ENCODE data around the gene ATP5F1B. TPM values are rescaled to one million over a fixed set of nuclear protein-coding genes. Genes with fewer than 3 reads are reported as not detected.

The ATP5F1B gene
- total and polyA plus RNA-seq, 2 of the 13 experiments (the other 11 are each of a cell fraction or from before 2014, with no cell fraction given), result 1,051 to 1,180 TPM

DNA sequence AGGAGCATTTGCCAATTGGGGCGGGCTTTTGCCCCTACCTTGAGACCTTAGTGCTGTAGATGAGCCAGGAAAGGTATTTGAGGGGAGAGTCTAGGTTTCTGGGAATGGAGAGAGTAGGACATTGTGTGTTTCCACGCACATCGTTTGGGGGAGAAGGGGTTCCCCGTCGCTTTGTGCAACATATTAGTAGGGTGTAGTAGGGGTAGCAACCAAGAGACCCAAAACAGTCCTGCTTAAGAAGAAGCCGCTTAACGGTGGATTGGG lies 43.0 kb upstream of the ATP5F1B start:
- Histone ChIP-seq H3K27me3 (ENCODE audit: control insufficient read depth in 1 of 2, insufficient read depth in 2 of 2, low read length in 2 of 2) (no peaks in the 10 kb centered on the region; a peak in 1 of 5 replicates), H3K4me3 (replicated peaks in 1 of 3; ENCODE audit: insufficient read depth in 1 of 3, low read depth in 2 of 3, low read length in 3 of 3) (peak overlapping the region; percentile 10 to 54 (median 14); a peak in 5 of 6 replicates), H3K4me2 (ENCODE audit: low read depth, low read length) (peak overlapping the region; percentile 83), H3K9me3 (ENCODE audit: low read length) (no peaks in the 10 kb centered on the region), H3K79me2 (ENCODE audit: insufficient read depth, low read length) (peaks cover 40% of the 10 kb centered on the region), H2AFZ (ENCODE audit: low read length) (peak overlapping the region; percentile 89), H3K9ac (ENCODE audit: insufficient read depth, low read depth, low read length) (peak overlapping the region; percentile 75), H3K27ac (ENCODE audit: extremely low read length, insufficient read depth, low read length) (peak overlapping the region; percentile 99), H4K20me1 (ENCODE audit: insufficient read depth, low read length) (peaks cover 22% of the 10 kb centered on the region), H3K4me1 (ENCODE audit: insufficient read depth, low read length) (peaks cover 12% of the 10 kb centered on the region), H3K36me3 (replicated peaks in 1 of 2; ENCODE audit: control insufficient read depth in 1 of 2, insufficient read depth in 2 of 2, low read length in 2 of 2) (no peaks in the 10 kb centered on the region; a peak in 1 of 5 replicates)
- 80% methylated on average over 7 of the region's 7 CpGs for WGBS (ENCODE audit: low lambda C conversion rate)
- DNase-seq (ENCODE audit: low spot score), result no peak
- no peak for FAIRE-seq
- intact Hi-C loops (cut with micrococcal nuclease; ENCODE audit: unreplicated experiment) (loop anchor here (1.0 kb wide), 1 partner anchor 37 kb away; the partner anchor contains the start of gene NACA), in situ Hi-C loops (cut with HindIII; ENCODE audit: extremely low pct_ligation_motif_present, low pct_unique_long_range_greater_than_20kb) (loop anchor here (5.0 kb wide), 1 partner anchor 39 kb away; the partner anchor contains the start of gene NACA)
- no peak for ATAC-seq
- BruUV-seq (replicated peaks), result TSS peak; percentile 96
- TF ChIP-seq ZNF446 (CRISPR knock-in tag; IDR thresholded peaks at IDR 0.05), result no peak
- TF ChIP-seq HOXD1 (CRISPR knock-in tag; IDR thresholded peaks at IDR 0.05), result no peak
- TF ChIP-seq, protein P1, sequence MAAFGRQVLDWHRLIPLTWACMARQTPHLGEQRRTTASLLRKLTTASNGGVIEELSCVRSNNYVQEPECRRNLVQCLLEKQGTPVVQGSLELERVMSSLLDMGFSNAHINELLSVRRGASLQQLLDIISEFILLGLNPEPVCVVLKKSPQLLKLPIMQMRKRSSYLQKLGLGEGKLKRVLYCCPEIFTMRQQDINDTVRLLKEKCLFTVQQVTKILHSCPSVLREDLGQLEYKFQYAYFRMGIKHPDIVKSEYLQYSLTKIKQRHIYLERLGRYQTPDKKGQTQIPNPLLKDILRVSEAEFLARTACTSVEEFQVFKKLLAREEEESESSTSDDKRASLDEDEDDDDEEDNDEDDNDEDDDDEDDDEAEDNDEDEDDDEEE (CRISPR knock-in tag; IDR thresholded peaks at IDR 0.05), result peak; percentile 58; the same call in 1 of the 2 replicates
- TF ChIP-seq NFIC (IDR thresholded peaks at IDR 0.05; ENCODE audit: low read length), result 0 out of 2 replicates have a peak, but pooled peaks have one; percentile 13
- TF ChIP-seq ZNF672 (CRISPR knock-in tag; IDR thresholded peaks at IDR 0.05), result no peak
- CTCF ChIA-PET (ENCODE audit: low intra/inter-chr PET ratio, low total read pairs), result no interaction called here
- POLR2A ChIA-PET, result interaction anchor here (0.9 to 3.5 kb wide), 22 partner anchors 7 to 422 kb away, joined by 3 to 42 read pairs (median 6); partner anchors contain the start of genes ATP5F1B, GLS2, NACA and NEMP1

DNA sequence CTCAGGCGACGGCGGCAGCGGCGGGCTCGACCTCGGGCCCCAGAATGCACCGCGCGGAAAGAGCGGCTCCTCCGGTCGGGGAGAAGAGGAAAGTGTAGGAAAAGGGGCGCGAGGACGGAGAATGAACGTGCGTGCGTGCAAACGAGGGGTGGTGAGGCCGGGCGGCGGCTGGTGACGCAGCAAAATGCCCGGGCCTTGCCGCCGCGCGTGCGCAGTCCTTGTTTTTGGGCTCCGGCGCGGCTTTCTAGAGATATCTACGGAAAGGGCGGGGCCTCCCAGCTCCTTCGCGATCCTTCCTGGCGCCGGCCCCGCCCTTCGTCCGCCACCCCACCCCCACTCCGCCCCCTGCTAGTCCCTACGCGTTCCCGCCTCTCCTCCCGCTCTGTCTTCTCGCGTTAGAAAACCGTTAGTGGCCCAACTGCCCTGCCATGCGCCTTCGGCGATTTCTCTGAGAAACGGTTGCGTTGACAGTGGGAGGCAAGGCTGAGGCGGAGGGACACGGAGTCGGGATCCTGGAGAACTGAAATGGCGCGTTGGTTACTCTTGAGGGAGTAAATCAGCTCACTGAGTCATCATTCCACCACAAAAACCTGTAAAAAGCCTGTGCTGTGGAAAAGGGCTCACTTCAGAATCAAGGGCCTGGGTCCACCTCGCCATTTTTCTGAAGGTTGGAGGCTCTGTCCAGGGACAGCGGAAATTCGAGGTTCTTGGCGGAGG lies 42.5 kb upstream of the ATP5F1B start, which contains the start of gene PTGES3:
PTGES3 (minus strand) TSS at position 156 of the 717 bp plus-strand sequence. CDS start 285 bp downstream, outside the sequence.
- no TSS peak for BruUV-seq (replicated peaks)
- Histone ChIP-seq H3K9ac (ENCODE audit: insufficient read depth, low read depth, low read length) (peak within 1 kb of the TSS; percentile 100), H3K4me1 (ENCODE audit: insufficient read depth, low read length) (peaks cover 17% of the 10 kb centered on the region), H3K79me2 (ENCODE audit: insufficient read depth, low read length) (peaks cover 43% of the 10 kb centered on the region), H3K27me3 (ENCODE audit: control insufficient read depth in 1 of 2, insufficient read depth in 2 of 2, low read length in 2 of 2) (no peaks in the 10 kb centered on the region; a peak in 1 of 5 replicates), H3K27ac (ENCODE audit: extremely low read length, insufficient read depth, low read length) (peak within 1 kb of the TSS; percentile 99), H3K36me3 (replicated peaks in 1 of 2; ENCODE audit: control insufficient read depth in 1 of 2, insufficient read depth in 2 of 2, low read length in 2 of 2) (no peaks in the 10 kb centered on the region; a peak in 1 of 5 replicates), H2AFZ (ENCODE audit: low read length) (peak within 1 kb of the TSS; percentile 89), H3K4me2 (ENCODE audit: low read depth, low read length) (peak within 1 kb of the TSS; percentile 83), H3K4me3 (replicated peaks in 1 of 3; ENCODE audit: insufficient read depth in 1 of 3, low read depth in 2 of 3, low read length in 3 of 3) (peak within 1 kb of the TSS; percentile 96 to 98 (median 98)), H3K9me3 (ENCODE audit: low read length) (no peaks in the 10 kb centered on the region), H4K20me1 (ENCODE audit: insufficient read depth, low read length) (peaks cover 25% of the 10 kb centered on the region)
- intact Hi-C loops (cut with micrococcal nuclease; ENCODE audit: unreplicated experiment), result loop anchor here (1.0 kb wide), 1 partner anchor 37 kb away; the partner anchor contains the start of gene NACA
- ChIA-PET POLR2A (interaction anchor here (0.6 to 3.5 kb wide), 32 partner anchors 8 to 466 kb away, joined by 3 to 42 read pairs (median 4); partner anchors contain the start of genes ATP5F1B, LRP1, NACA and NEMP1), CTCF (ENCODE audit: low intra/inter-chr PET ratio, low total read pairs) (no interaction called here)
- ATAC-seq, result peak; percentile 82
- 22% methylated on average over 45 of the region's 64 CpGs for WGBS (ENCODE audit: low lambda C conversion rate)
- in situ Hi-C loops (cut with HindIII; ENCODE audit: extremely low pct_ligation_motif_present, low pct_unique_long_range_greater_than_20kb), result loop anchor here (5.0 kb wide), 1 partner anchor 39 kb away; the partner anchor contains the start of gene NACA
- peak; percentile 91 for DNase-seq (ENCODE audit: low spot score)
- no peak for FAIRE-seq
- no peak; the same call in 1 of the 2 replicates for TF ChIP-seq ZNF572 (CRISPR knock-in tag; IDR thresholded peaks at IDR 0.05)
- TF ChIP-seq, protein P2, sequence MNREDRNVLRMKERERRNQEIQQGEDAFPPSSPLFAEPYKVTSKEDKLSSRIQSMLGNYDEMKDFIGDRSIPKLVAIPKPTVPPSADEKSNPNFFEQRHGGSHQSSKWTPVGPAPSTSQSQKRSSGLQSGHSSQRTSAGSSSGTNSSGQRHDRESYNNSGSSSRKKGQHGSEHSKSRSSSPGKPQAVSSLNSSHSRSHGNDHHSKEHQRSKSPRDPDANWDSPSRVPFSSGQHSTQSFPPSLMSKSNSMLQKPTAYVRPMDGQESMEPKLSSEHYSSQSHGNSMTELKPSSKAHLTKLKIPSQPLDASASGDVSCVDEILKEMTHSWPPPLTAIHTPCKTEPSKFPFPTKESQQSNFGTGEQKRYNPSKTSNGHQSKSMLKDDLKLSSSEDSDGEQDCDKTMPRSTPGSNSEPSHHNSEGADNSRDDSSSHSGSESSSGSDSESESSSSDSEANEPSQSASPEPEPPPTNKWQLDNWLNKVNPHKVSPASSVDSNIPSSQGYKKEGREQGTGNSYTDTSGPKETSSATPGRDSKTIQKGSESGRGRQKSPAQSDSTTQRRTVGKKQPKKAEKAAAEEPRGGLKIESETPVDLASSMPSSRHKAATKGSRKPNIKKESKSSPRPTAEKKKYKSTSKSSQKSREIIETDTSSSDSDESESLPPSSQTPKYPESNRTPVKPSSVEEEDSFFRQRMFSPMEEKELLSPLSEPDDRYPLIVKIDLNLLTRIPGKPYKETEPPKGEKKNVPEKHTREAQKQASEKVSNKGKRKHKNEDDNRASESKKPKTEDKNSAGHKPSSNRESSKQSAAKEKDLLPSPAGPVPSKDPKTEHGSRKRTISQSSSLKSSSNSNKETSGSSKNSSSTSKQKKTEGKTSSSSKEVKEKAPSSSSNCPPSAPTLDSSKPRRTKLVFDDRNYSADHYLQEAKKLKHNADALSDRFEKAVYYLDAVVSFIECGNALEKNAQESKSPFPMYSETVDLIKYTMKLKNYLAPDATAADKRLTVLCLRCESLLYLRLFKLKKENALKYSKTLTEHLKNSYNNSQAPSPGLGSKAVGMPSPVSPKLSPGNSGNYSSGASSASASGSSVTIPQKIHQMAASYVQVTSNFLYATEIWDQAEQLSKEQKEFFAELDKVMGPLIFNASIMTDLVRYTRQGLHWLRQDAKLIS (CRISPR knock-in tag; IDR thresholded peaks at IDR 0.05), result no peak
- TF ChIP-seq NBN (conservative IDR thresholded peaks at IDR 0.05), result no peak
- no peak for TF ChIP-seq CBX2 (IDR thresholded peaks at IDR 0.05; ENCODE audit: low read depth, low read length)
- TF ChIP-seq CBX2 (CRISPR knock-in tag; IDR thresholded peaks at IDR 0.05; ENCODE audit: low read depth), result no peak
- peak; percentile 70 for TF ChIP-seq YY1 (IDR thresholded peaks at IDR 0.05; ENCODE audit: insufficient read depth, insufficient replicate concordance, low read depth, low read length)
- peak; percentile 78 for TF ChIP-seq ZNF441 (CRISPR knock-in tag; IDR thresholded peaks at IDR 0.05; ENCODE audit: borderline replicate concordance)
- TF ChIP-seq ZNF335 (CRISPR knock-in tag; IDR thresholded peaks at IDR 0.05), result peak; percentile 74; the same call in 1 of the 2 replicates

Data from HepG2 (cell line).